ENCODE data around the gene NUDCD3.
"Not testable (repeated sequence)": the region's sequence is repeated elsewhere in the genome, so short reads cannot be mapped to it uniquely, and the experiment has no call there.

The NUDCD3 gene

DNA sequence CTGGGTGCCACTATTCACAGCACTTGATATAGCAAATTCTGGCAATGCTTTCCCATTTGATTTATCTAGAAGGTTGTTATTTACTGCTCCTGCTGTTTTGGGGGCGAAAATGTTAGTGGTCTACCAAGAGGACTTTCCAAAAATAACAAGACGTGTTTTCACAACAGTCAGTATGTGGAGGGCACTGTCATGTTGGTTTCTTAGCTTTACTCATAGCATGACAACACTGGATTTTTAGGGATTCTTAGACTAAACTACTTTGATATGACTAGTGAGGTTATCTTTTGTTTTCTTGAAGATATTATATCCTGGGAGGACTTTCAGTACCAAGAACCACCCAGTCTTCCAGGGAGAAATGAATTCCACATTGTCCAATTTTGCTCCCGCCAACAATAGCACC lies 49.4 kb downstream of the NUDCD3 start:
- no peak for DNase-seq

DNA sequence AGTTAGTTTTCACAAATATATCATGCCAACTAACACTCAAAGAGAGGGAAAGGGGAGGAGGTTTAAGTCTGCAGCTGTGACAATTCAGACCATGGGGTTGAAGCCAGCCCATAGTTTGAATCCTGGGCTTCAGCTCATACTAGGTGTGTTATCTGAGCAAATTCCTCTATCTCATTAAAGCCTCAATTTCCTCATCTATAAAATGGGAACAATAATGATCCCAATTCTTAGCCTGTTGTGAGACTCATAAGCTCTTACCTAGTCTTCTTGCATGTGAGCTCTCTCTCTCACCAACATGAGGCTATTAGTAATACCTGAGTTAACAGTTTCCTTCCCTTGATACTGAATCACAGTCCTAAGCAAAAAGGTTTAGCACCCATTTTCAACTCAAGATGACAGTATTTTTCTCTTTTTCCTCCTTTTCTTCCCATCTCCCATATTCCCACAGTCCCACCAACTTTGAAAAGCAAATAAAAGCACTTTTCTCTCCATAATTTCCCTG lies 49.8 kb downstream of the NUDCD3 start:
- no peak for DNase-seq

DNA sequence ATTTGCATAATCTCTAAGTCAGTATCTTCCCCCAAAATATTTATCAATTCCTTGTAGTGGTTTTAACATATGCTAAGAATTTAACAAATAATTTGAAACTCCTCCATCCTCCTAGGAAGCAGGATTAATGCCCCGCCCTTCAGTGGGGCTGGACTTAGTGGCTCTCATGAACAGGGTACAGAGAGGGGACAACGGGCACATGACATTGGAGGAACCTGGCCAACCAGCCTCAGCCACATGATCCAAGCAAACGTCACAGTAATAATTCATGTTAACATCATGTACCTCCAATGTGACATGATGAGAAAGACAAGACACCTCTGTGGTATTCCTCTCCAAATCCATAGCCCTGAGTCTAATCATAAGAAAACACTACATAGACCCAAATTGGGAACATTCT lies 50.5 kb downstream of the NUDCD3 start:
- DNase-seq = no peak

DNA sequence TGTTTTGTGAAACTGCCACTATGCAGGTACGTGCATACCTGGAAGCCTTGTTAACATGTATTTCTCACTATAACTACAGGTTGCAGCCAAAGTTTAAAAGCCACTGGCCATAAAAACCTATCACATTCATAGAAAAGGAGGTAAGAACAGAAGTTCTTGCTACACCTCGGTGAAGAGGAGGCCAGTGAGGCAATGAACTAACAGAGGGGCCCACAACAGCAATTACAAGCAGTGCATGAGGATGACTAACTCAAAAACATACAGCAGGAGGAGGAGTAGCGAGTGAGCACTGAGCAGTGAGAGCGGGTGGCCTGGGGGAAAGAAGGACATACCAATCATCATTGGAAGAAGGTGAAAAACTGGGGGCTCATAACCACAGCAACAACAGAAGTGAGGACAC lies 51.6 kb downstream of the NUDCD3 start:
- no peak for DNase-seq

DNA sequence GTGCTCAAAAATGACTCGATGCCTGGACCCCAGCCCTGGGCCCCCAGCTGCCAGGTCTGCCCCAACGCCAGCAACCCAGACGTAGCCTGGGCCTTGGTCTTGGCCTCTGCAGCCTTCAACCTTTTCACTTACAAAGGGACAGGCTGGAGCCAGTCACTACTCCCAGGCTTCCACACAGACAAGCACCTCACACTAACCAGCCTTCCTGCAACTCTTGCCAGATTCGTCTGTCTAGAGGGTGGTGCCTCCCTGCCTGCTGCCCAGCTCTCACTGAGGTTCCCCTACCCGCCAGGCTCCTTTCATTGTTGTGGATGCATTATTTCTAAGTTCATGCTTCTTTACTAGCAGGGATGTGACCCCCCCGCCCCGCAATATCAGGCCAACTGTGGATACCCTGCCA lies 56.3 kb downstream of the NUDCD3 start:
- no peak for DNase-seq

DNA sequence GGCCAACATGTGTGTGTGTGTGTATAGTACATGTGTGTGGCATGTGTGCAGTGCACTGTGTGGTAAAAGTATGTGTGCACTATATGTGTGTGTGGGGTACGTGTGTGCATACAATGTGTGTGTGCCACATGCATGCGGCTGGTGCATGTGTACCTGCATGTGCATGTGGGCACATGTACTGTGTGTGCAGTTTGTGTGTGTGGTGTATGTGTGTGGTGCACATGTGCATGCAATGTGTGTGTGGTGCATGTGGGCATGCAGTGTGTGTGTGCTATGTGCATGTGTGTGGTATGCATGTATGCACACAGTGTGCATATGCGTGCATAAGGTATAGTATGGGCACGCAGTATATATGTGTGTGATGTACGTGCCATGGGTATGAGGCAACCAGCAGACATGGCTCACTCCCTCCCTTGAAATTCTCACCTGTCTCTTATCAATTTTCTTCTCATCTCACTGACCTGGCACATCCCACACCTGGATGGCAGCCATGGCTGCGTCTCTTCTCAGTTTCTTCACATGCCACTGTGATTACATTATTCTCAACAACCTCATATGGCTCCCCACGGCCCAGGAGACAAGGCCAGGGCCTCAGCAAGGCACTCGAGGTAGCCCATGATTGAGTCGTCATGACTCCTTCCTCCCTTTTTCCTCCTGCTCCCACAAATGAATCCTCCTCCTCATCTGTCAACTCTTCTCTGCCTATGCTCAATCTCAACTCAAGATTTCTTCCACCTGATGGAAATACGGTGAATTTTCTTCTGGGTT lies 57.0 kb downstream of the NUDCD3 start:
- no peak for DNase-seq

DNA sequence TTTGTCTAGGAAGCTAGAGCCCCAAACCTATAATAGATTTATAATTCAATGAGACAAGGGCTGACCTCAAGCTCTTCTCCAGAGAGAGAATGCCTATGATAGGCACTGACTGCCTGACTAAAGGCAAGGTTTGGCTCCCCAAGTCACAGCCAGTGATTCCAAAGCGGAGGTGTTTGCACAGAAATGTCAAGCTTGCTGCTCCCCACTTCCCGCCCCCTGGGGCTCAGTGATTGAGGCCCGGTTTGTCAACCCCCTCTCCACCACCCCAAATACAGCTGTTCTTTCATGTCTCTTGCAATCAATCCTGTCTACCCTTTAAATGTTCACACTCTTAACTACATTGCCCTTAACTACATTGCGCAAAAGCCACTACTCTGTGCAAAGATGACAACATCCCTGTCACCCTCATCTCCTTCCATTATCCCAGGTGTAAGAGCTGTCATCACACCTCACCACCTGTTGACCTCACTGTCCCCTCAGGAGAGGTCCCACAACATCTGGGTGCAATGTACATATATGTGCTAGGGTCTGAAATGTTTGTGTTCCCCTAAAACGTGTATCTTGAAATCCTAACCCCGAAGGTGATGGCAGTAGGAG lies 58.0 kb downstream of the NUDCD3 start:
- DNase-seq = no peak

DNA sequence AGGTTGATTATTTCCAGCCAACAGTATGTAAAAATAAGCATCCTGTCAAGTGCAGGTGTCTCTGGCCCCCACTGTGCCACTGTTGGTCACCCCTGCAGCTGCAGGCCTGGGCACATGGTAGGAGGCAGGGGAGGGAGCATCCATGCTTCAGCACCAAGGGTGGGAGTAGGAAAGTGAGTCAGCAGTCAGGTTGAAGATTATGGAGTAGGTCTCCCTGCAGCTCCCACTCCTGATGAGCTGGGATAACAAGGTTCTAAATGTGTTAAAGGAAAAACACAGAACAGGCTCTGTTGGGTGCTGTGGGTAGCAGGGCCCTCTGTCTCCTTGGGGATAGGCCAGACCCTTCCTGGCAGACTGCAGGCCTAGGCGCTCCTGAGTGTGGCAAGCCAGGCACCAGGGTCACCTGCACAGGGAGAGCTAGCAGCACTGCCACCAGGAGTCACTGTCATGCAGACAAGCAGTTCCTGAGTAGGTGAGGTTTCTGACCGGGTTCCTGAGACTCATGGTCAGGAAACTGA lies 59.3 kb downstream of the NUDCD3 start:
- DNase-seq = no peak

DNA sequence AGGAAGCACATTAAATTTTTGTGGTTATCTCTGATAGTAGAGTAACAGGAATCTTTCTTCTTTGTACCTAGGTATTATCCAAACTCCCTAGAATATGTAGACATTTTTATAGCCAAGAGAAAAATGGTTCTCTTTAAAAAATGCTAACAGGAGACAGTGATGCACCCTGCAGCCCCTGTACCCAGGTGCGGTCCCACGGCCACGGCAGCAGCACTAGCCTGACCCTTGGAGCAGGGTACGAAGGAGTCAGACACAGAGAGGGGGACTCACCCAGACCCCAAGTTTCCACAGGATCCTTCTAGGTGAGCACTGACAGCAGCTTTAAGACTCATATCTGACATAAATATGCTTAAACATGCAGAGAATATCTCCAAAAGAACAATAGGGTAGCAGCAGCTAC lies 60.4 kb downstream of the NUDCD3 start:
- no peak for DNase-seq

DNA sequence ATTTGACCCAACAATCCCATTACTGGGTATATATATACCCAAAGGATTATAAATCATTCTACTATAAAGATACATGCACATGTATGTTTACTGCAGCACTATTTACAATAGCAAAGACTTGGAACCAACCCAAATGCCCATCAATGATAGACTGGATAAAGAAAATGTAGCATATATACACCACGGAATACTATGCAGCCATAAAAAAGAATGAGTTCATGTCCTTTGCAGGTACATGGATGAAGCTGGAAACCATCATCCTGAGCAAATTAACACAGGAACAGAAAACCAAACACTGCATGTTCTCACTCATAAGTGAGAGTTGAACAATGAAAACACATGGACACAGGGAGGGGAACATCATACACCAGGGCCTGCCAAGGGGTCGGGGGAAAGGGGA lies 65.7 kb downstream of the NUDCD3 start:
- DNase-seq = not testable (repeated sequence)

DNA sequence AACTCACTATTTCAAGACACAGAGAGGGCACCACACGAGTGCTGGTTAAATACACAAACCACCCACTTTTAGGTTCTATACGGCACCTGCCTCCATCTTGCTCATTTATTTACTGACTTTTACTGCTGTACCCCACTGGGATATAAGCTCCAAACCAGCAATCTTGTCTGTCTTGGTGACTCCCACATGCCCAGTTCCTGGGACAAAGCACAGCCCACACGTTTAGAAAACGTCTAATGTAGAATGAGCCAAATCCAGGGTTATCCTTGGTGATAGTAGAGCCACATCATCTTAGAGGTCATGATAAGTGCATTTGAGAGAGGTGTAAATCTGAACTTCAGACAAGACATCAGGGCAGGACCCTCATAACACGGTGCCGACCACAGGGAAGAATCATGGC lies 73.5 kb downstream of the NUDCD3 start:
- no peak for DNase-seq

DNA sequence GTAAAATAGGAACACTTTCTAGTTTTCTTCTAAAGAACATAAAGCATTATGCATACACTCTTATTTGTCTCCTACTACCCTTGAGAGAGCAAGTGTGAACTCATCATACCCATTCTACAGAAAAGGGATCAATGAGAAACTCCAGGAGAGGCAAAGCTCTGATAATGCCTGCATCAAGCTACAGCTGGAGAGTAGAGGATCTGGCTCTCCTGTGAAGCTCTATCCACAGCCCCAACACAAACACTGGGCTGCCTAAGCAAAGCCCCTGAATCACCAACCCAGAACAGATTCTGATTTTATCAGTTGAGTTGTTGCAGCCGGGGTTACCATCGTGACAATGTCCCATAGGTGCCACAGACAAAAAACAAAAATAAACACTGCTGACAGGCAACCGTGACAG lies 74.9 kb downstream of the NUDCD3 start:
- no peak for DNase-seq

DNA sequence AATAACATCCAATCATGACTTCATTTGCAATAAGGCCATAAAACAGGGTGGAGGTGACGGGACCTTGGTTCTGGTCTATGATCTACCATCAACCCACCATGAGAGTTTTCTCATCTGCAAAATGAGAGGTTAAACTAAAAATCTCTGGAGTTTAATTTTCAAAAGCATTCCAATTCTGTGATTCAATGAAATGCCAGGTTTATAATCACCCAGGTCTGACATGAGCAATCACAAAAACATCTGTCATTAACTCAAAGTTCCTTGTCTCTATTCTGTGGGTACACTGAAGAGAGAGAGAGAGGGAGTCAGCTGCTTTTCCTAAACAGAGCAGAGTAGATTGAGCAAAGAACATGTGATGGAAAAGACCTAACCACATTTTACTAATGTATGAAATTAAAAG lies 75.4 kb downstream of the NUDCD3 start:
- no peak for DNase-seq

DNA sequence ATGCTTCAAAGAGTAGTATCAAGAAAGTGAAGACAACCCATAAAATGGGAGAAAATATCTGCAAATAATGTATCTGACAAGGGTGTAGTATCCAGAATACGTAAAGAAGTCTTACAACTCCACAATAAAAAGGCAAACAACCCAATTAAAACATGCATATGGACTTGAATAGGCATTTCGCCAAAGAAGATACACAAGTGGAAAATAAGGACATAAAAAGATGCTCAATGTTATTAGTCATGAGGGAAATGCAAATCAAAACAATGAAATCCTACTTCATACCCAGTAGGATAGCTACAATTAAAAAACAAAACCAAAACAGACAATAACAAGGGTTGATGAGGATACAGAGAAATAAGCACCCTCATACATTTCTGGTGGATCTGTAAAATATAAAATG lies 79.2 kb downstream of the NUDCD3 start:
- no peak for DNase-seq

DNA sequence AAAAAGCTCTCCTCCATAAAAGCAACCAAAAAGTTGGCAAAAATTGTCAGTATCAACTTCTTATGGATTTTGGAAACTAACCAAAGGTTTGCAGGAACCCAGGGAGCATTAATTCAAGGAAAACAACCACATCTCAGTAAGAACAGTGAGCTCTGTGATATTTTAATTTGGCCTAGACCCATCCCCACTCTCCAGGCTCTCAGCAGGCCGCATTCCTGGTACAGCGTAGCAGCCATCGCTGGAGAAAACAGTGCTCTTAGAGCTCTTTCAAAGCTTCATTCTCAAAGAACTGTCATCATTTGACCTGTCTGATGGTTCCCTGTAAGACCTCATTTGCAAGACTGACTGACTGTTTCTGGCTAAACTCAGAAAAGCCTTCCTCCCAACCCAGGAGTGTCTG lies 81.9 kb downstream of the NUDCD3 start:
- no peak for DNase-seq

DNA sequence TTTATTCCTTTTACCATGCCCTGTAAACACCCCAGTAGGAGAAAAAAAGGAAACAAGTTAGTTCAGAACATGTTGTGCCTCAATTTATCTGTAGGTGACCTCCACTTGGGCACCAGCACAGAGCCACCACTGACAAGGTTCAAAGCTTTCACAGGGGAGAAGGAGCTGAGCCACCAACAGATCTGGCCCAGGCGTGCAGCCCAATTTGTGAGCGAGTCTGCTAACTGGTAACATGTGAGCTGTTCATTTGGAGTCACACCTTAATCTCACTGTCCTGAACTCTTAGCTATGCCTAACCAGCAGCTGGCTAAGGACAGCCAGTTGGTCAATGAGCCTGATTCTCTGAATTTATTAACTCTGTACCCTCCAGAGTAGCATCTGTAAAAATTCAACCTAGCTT lies 86.7 kb downstream of the NUDCD3 start:
- no peak for DNase-seq

DNA sequence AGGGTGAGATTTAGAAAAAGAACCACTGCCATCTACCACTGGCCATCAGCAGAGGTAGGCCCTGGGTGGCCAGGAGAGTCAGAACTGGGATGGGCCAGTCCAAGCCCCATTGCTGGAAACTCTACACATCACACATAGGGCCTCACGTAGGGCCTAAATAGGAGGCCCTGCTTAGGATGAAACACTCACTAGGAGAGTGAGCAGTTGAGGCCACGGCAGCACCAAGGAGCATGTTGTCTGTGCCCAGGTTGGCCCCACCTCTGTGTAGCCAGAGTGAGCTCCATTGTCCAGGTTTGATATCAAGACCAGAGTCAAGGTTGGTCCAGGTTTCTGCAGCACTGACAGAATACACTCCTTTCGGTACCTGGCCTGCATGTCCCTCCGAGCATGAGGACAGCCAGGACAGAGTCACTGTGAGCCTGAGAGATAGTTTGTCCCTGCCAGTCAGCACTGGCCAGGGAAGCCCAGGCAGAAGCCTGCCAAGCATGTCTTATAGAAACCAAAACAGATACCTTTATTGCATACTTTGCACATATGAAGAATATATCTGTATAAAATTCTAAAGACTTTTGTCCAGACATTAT lies 87.2 kb downstream of the NUDCD3 start:
- no peak for DNase-seq

DNA sequence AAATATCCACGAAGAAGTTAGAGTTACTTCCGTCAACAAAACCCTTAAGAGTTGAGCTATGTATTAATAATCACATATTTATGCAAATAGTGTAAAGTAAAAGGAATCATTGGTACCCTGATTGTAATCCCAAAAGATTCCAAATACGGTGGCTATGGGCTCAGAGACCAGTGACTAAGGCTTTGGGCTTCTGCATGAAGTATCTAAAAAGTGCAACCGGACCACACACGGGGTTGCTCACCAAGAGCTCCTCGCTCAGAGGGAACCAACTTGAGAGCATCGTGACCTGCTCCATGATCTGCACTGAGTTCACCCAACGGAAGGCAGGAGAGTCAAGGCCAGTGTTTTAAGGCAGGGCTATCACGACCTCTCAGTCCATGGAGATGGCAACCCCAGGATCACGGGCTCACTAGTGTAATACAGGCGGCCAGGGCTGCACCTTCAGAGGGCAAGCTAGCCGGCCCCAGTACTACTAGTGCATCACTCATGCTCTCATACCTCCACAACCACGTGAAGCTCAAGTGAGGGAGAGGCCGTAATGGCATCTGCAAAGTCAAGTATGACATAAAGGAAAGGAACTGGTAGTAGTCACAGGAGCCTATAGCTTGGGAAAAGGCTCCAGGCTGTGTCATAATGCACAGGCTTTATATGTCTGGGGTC lies 87.9 kb downstream of the NUDCD3 start:
- DNase-seq = no peak

DNA sequence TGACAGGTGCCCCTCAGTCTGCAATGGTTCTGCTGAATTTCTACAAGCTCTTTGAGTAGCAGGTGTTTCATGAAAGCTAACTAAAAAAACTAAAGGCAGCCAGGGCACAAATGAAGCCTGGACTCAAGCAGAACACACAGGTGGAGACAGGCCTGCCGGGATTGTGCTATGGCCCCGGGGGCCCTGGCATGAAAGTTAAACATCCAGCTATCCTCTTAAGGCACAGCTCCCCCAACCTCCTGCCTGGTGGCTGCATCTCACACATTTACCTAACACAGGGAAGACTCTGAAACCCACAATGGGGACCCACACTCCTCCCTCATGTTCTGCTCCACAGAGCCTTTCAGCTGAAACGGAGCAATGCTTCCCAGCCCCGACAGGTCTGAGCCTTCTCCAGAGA lies 88.8 kb downstream of the NUDCD3 start:
- no peak for DNase-seq

DNA sequence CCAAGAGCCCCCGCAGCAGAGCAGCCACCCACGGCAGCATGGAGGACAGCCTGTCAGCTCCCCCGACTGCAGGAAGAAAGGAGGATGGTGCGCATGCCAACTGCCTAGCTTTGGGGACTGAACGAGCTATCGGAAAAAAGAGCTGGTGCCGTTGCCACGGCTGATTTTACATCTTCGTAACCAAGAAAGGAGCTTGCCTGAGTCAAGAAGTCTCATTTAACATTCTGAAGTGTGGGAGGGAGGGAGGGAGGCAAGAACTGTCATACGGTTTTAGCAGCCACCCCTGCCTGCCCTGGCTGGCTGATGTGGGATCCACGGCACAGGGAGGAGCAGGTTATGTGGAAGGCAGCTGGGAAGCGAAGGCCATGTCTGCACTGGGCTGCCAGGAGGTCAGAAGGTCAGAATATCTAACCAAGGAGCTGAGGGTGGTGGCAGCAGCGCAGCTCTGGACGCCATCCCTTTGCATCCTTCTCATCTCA lies 90.4 kb downstream of the NUDCD3 start:
- no peak for DNase-seq

DNA sequence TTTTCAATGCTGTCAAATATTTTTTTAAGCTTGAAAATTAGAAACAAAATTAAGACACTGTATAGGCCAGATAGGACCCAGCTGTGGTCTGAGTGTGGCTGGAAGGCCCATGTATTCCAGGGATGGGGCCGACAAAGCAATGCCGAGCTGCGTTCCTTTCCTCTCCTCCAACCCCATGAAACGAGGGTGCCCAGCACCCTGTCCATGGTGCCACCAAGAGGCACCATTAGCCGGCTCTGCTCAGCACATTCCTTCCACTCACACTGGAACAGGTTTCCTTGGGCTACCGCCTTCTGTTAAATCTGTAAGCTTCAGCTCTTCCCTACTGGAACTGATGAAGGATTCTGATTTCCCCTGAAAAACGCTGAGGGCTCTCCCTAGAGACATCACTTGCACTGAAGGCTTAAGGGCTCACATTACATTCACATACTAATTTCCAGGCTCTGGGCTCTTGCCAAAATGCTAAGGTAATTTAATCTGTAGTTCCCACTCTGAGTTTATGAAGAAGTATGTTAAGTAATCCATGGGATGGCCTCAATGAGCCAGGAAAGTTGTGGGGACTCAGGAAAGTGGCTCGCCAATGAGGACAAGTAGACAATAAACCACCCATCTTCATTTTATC lies 91.4 kb downstream of the NUDCD3 start:
- no peak for DNase-seq

DNA sequence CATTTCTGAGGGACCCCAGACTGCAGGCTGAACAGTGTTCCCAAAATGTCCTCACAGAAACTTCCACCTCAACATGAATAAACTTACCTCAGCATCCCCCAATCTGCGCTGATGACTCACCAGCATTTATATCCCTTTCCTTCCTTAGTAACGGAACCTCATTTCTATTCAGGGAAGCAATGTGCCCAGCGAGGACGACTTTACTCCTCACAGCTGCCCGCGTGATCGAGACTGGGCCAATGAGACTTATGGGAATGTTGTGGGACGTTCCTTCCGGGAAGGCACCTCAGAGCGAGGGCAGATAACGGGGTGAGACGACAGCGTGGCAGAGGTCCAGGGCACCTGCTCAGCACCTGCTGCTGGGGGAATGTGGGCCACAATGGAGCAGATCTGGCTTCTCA lies 91.9 kb downstream of the NUDCD3 start:
- DNase-seq = no peak

DNA sequence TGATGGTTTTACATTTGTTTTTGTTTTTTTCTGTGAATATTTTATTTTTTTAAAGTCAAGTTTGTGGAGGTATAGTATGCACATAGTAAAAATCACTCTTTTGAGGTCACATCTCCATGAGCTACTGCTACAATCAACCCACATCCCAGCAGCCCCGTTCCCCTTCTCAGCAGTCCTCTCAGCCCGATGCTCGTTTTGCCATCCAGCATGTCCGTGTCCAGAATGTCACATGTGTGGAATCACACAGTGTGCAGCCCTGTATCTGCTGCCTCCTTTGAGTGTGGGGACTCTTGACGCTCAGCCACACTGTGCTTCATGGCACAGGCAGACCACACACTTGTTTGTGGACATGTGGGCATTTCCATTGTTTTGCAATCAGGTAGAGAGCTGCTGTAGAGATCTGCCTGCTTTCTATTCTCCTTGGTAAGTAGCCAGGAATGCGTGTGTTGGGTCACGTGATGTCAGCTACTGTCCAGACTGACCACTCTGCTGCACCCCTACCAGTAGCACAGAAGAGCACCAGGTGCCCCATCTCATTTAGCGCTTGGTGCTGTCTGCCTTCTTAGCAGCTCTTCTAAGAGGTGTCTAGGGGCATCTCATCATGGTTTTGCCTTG lies 93.4 kb downstream of the NUDCD3 start:
- DNase-seq = no peak

Measured in activated naive CD4-positive, alpha-beta T cell treated with Interleukin-2 at 50 U/mL for 16 hours (primary cell).